Activated CD4-positive, alpha-beta memory T cell treated with anti-CD3 and anti-CD28 coated beads for 36 hours (primary cell): ENCODE measurements around the gene SERINC4. TPM values are rescaled to one million over a fixed set of nuclear protein-coding genes. Genes with fewer than 3 reads are reported as not detected.
A peak's percentile ranks its signal among the peaks of the same experiment; 100 is the strongest.
"Not testable (repeated sequence)": the region's sequence is repeated elsewhere in the genome, so short reads cannot be mapped to it uniquely, and the experiment has no call there.

Experiments used
- CTCF ChIA-PET: fragments of 350-600 bp; sonication (Branson Sonifier 250); formaldehyde crosslinking; loops from one replicate; lab custom pipeline; 2021; ENCODE audit warnings: antibody characterized with exemption, inconsistent platforms; lab: Charles Lee
- POLR2A ChIA-PET: fragments of 350-600 bp; sonication (Branson Sonifier 250); formaldehyde crosslinking; loops from one replicate; lab custom pipeline; 2021; ENCODE audit warnings: antibody characterized with exemption; lab: Charles Lee
- DNase-seq: peaks from one replicate; pipeline ENCODE4 v3.0.0-alpha.2; 2020
- H3K27ac Mint-ChIP-seq: one replicate; pipeline ENCODE4 v1.8.0; 2021; ENCODE audit warnings: mixed read lengths
- H3K27me3 Mint-ChIP-seq: one replicate; pipeline ENCODE4 v1.8.0; 2021; ENCODE audit warnings: mixed read lengths
- H3K36me3 Mint-ChIP-seq: one replicate; pipeline ENCODE4 v1.8.0; 2021; ENCODE audit warnings: mixed read lengths
- H3K4me1 Mint-ChIP-seq: one replicate; pipeline ENCODE4 v1.8.0; 2021; ENCODE audit warnings: low read depth, mixed read lengths
- H3K4me3 Mint-ChIP-seq: one replicate; pipeline ENCODE4 v1.8.0; 2021; ENCODE audit warnings: mild to moderate bottlenecking, mixed read lengths
- H3K9me3 Mint-ChIP-seq: one replicate; pipeline ENCODE4 v1.8.0; 2021; ENCODE audit warnings: mixed read lengths
- intact Hi-C: fragments of 100-400 bp; cut with micrococcal nuclease; formaldehyde crosslinking; loops from one replicate; pipeline ENCODE4 v1.15.1; 2023
- total RNA-seq, 2 experiments: library from RNA; stranded (reverse); gene quantifications; one replicate each; pipeline ENCODE4 v1.2.3, GENCODE V29; 2021

SERINC4 gene
- under 1 TPM; 0.10 to 0.15 TPM for total RNA-seq

- peaks cover 50% of the 10 kb centered on the region for H3K4me1 Mint-ChIP-seq
- ChIA-PET POLR2A (interaction anchor here (0.5 to 1.8 kb wide), 7 partner anchors 8 to 55 kb away, joined by 3 to 17 read pairs (median 6); partner anchors contain the start of genes ELL3, MFAP1, SERF2 and WDR76), CTCF (interaction anchor here (1.0 to 2.6 kb wide), 2 partner anchors 23 to 32 kb away, joined by 3 to 10 read pairs; partner anchors contain the start of gene ELL3)
- DNase-seq: no peak
- peaks cover 61% of the 10 kb centered on the region for H3K36me3 Mint-ChIP-seq
- H3K9me3 Mint-ChIP-seq: no peaks in the 10 kb centered on the region
- intact Hi-C loops: loop anchor here (1.0 kb wide), 2 partner anchors 8 to 24 kb away; partner anchors contain the start of genes MFAP1 and SERF2
- peak within 1 kb of the TSS; percentile 99 for H3K4me3 Mint-ChIP-seq
- peak within 1 kb of the TSS; percentile 87 for H3K27ac Mint-ChIP-seq
- no peaks in the 10 kb centered on the region for H3K27me3 Mint-ChIP-seq
Observed at GRCh38 chr15:43799945-43800285, at the start of gene SERINC4. Gene SERINC4, minus strand, starts transcription at chr15:43800220. Its CDS starts 234 bp downstream, at chr15:43799986.

- DNase-seq: no peak
- Mint-ChIP-seq H3K4me3 (no peak overlapping the region), H3K4me1 (no peaks in the 10 kb centered on the region), H3K9me3 (no peaks in the 10 kb centered on the region), H3K36me3 (peaks cover 45% of the 10 kb centered on the region), H3K27me3 (no peaks in the 10 kb centered on the region), H3K27ac (no peak overlapping the region)
- ChIA-PET CTCF (no interaction called here), POLR2A (interaction anchor here (0.6 to 0.7 kb wide), 2 partner anchors 13 to 36 kb away, joined by 3 to 7 read pairs; no protein-coding TSS in a partner anchor)
- intact Hi-C loops: no loop called here
Observed at GRCh38 chr15:43845421-43845820, 45.4 kb upstream of the SERINC4 start.

- H3K9me3 Mint-ChIP-seq, CTCF ChIA-PET, H3K27me3 Mint-ChIP-seq, H3K4me3 Mint-ChIP-seq, intact Hi-C loops, DNase-seq, POLR2A ChIA-PET: not testable (repeated sequence)
- peaks cover 34% of the 10 kb centered on the region for H3K4me1 Mint-ChIP-seq
- H3K36me3 Mint-ChIP-seq: peaks cover 59% of the 10 kb centered on the region
- peak overlapping the region; percentile 2 for H3K27ac Mint-ChIP-seq
Observed at GRCh38 chr15:43832485-43832884, 32.5 kb upstream of the SERINC4 start.

- H3K9me3 Mint-ChIP-seq, DNase-seq, CTCF ChIA-PET, H3K27me3 Mint-ChIP-seq, intact Hi-C loops, H3K27ac Mint-ChIP-seq: not testable (repeated sequence)
- POLR2A ChIA-PET: interaction anchor here (1.6 kb wide), 1 partner anchor 82 kb away, joined by 3 read pairs; no protein-coding TSS in a partner anchor
- H3K4me1 Mint-ChIP-seq: peaks cover 34% of the 10 kb centered on the region
- peak overlapping the region; percentile 35 for H3K4me3 Mint-ChIP-seq
- H3K36me3 Mint-ChIP-seq: peaks cover 61% of the 10 kb centered on the region
Observed at GRCh38 chr15:43831519-43832052, 31.6 kb upstream of the SERINC4 start.

GRCh38 chr15:43830691-43831275, 30.8 kb upstream of the SERINC4 start:
- H3K27ac Mint-ChIP-seq, DNase-seq, CTCF ChIA-PET, H3K27me3 Mint-ChIP-seq, H3K4me3 Mint-ChIP-seq, H3K9me3 Mint-ChIP-seq, intact Hi-C loops: not testable (repeated sequence)
- H3K4me1 Mint-ChIP-seq: peaks cover 42% of the 10 kb centered on the region
- POLR2A ChIA-PET: interaction anchor here (1.6 kb wide), 1 partner anchor 81 kb away, joined by 3 read pairs; no protein-coding TSS in a partner anchor
- H3K36me3 Mint-ChIP-seq: peaks cover 57% of the 10 kb centered on the region

- CTCF ChIA-PET, POLR2A ChIA-PET, DNase-seq, H3K27me3 Mint-ChIP-seq, H3K9me3 Mint-ChIP-seq, H3K27ac Mint-ChIP-seq: not testable (repeated sequence)
- intact Hi-C loops: loop anchor here (10.0 kb wide), 4 partner anchors 455 to 1575 kb away; partner anchors contain the start of genes EIF3J and GOLM2
- H3K4me3 Mint-ChIP-seq: peak overlapping the region; percentile 94
- peaks cover 44% of the 10 kb centered on the region for H3K4me1 Mint-ChIP-seq
- H3K36me3 Mint-ChIP-seq: peaks cover 53% of the 10 kb centered on the region
Observed at GRCh38 chr15:43829951-43830540, 30.0 kb upstream of the SERINC4 start.

GRCh38 chr15:43828061-43828657, 28.1 kb upstream of the SERINC4 start:
- peaks cover 48% of the 10 kb centered on the region for H3K36me3 Mint-ChIP-seq
- H3K27me3 Mint-ChIP-seq: no peaks in the 10 kb centered on the region
- ChIA-PET CTCF (interaction anchor here (0.9 to 1.6 kb wide), 4 partner anchors 15 to 387 kb away, joined by 3 to 6 read pairs (median 4); no protein-coding TSS in a partner anchor), POLR2A (interaction anchor here (0.5 to 2.3 kb wide), 11 partner anchors 8 to 82 kb away, joined by 3 to 10 read pairs (median 4); partner anchors contain the start of genes ELL3, HYPK, PDIA3 and SERF2)
- H3K4me3 Mint-ChIP-seq: peak overlapping the region; percentile 94
- H3K4me1 Mint-ChIP-seq: peaks cover 54% of the 10 kb centered on the region
- DNase-seq: peak; percentile 49
- H3K27ac Mint-ChIP-seq: peak overlapping the region; percentile 94
- H3K9me3 Mint-ChIP-seq: no peaks in the 10 kb centered on the region
- intact Hi-C loops: loop anchor here (10.0 kb wide), 4 partner anchors 457 to 1577 kb away; partner anchors contain the start of genes EIF3J and GOLM2

- Mint-ChIP-seq H3K36me3 (peaks cover 40% of the 10 kb centered on the region), H3K27me3 (no peaks in the 10 kb centered on the region), H3K9me3 (no peaks in the 10 kb centered on the region), H3K27ac (peak within 1 kb of the TSS; percentile 94), H3K4me3 (peak within 1 kb of the TSS; percentile 94), H3K4me1 (peaks cover 59% of the 10 kb centered on the region)
- intact Hi-C loops: loop anchor here (2.0 to 10.0 kb wide), 6 partner anchors 78 to 1578 kb away; partner anchors contain the start of genes EIF3J and GOLM2
- ChIA-PET CTCF (interaction anchor here (1.6 kb wide), 1 partner anchor 17 kb away, joined by 6 read pairs; no protein-coding TSS in a partner anchor), POLR2A (interaction anchor here (0.6 to 2.3 kb wide), 8 partner anchors 10 to 70 kb away, joined by 3 to 10 read pairs (median 5); partner anchors contain the start of genes ELL3, HYPK, SERF2 and SERINC4)
- DNase-seq: peak; percentile 90
Observed at GRCh38 chr15:43826508-43827341, 26.7 kb upstream of the SERINC4 start, which contains the start of gene WDR76. Gene WDR76, plus strand, starts transcription at chr15:43827002. Its CDS starts 31 bp downstream, at chr15:43827033.

- Mint-ChIP-seq H3K27ac (peak overlapping the region; percentile 94), H3K36me3 (peaks cover 40% of the 10 kb centered on the region), H3K9me3 (no peaks in the 10 kb centered on the region), H3K4me3 (peak overlapping the region; percentile 94), H3K27me3 (no peaks in the 10 kb centered on the region), H3K4me1 (peaks cover 62% of the 10 kb centered on the region)
- no peak for DNase-seq
- POLR2A ChIA-PET: no interaction called here
- CTCF ChIA-PET: no interaction called here
- intact Hi-C loops: loop anchor here (2.0 to 10.0 kb wide), 6 partner anchors 77 to 1579 kb away; partner anchors contain the start of genes EIF3J and GOLM2
Observed at GRCh38 chr15:43826029-43826507, 26.0 kb upstream of the SERINC4 start.

- ChIA-PET POLR2A (interaction anchor here (1.2 to 1.7 kb wide), 6 partner anchors 13 to 903 kb away, joined by 4 to 17 read pairs (median 6); partner anchors contain the start of genes ELL3, HYPK, SERF2 and SERINC4), CTCF (interaction anchor here (1.2 kb wide), 1 partner anchor 384 kb away, joined by 3 read pairs; no protein-coding TSS in a partner anchor)
- peak overlapping the region; percentile 32 for H3K4me3 Mint-ChIP-seq
- DNase-seq: peak; percentile 17
- H3K27ac Mint-ChIP-seq: peak overlapping the region; percentile 97
- peaks cover 59% of the 10 kb centered on the region for H3K4me1 Mint-ChIP-seq
- intact Hi-C loops: loop anchor here (10.0 kb wide), 4 partner anchors 459 to 1579 kb away; partner anchors contain the start of genes EIF3J and GOLM2
- not testable (repeated sequence) for H3K9me3 Mint-ChIP-seq, H3K27me3 Mint-ChIP-seq
- H3K36me3 Mint-ChIP-seq: peaks cover 38% of the 10 kb centered on the region
Observed at GRCh38 chr15:43825305-43825704, 25.3 kb upstream of the SERINC4 start.
